Gastroesophageal sphincter (tissue), 3 donors: ENCODE data around the gene RRP12.

Experiments
- EP300 ChIP-seq: sonication (generic); formaldehyde crosslinking; IDR thresholded peaks from one replicate; pipeline ENCODE4 v1.6.1; 2017; ENCODE audit warnings: antibody characterized with exemption, mild to moderate bottlenecking
- POLR2A ChIP-seq, 2 donors: fragments of 450-650 bp; IDR thresholded peaks; one replicate each; pipeline ENCODE4 v1.6.1; 2017; ENCODE audit warnings: antibody characterized with exemption in 2 of 2, mild to moderate bottlenecking in 2 of 2, moderate library complexity in 1 of 2
- POLR2AphosphoS5 ChIP-seq: sonication (generic); formaldehyde crosslinking; IDR thresholded peaks from one replicate; pipeline ENCODE4 v1.6.1; 2017; ENCODE audit warnings: antibody characterized with exemption
- TF ChIP-seq, protein P1 (sequence below), 4 experiments: fragments of 200-600 bp in 2 of 4; fragments of 450-650 bp in 2 of 4; sonication (generic) in 1 of 4; IDR thresholded peaks; one replicate each; pipeline ENCODE4 v1.5.1; 2017 to 2019; ENCODE audit warnings: antibody characterized with exemption in 4 of 4, mild to moderate bottlenecking in 2 of 4, moderate library complexity in 2 of 4

DNA sequence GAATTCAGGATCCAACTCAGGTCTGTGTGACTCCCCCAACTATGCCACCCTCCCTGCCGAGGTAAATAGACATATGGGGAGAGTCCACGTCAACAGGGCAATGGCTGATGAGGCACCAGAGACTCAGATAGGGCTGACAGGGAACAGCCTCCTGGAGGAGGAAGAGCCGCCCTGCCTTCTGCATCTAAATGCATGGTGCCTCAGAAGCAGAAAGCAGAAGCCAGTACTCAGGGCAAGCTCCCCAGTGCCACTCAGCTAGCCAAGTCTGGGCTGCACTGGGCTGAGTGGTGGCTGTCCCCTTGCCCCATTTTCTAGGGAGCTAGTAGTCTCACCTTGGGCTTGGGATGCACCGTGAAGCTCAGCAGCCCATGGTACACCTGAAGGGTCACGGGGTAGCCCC, 11.0 kb downstream of the RRP12 start:
- TF ChIP-seq, protein P1, sequence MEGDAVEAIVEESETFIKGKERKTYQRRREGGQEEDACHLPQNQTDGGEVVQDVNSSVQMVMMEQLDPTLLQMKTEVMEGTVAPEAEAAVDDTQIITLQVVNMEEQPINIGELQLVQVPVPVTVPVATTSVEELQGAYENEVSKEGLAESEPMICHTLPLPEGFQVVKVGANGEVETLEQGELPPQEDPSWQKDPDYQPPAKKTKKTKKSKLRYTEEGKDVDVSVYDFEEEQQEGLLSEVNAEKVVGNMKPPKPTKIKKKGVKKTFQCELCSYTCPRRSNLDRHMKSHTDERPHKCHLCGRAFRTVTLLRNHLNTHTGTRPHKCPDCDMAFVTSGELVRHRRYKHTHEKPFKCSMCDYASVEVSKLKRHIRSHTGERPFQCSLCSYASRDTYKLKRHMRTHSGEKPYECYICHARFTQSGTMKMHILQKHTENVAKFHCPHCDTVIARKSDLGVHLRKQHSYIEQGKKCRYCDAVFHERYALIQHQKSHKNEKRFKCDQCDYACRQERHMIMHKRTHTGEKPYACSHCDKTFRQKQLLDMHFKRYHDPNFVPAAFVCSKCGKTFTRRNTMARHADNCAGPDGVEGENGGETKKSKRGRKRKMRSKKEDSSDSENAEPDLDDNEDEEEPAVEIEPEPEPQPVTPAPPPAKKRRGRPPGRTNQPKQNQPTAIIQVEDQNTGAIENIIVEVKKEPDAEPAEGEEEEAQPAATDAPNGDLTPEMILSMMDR (IDR thresholded peaks at IDR 0.05): no peak
- TF ChIP-seq POLR2AphosphoS5 (no peak), POLR2A (IDR thresholded peaks at IDR 0.05) (no peak), EP300 (no peak)
